Testis (tissue), 3 donors: ENCODE data around the gene MAEA. TPM values are rescaled to one million over a fixed set of nuclear protein-coding genes. Genes with fewer than 3 reads are reported as not detected.

Source experiments
- DNase-seq: peaks from one replicate; pipeline ENCODE4 v3.0.0-alpha.2; 2019
- H3K27ac ChIP-seq, 2 donors: fragments of 200-600 bp; sonication (generic); one replicate each; pipeline ENCODE4 v1.5.1; 2019
- H3K27me3 ChIP-seq: fragments of 200-600 bp; sonication (generic); one replicate; pipeline ENCODE4 v1.5.1; 2019
- H3K36me3 ChIP-seq: fragments of 200-600 bp; sonication (generic); one replicate; pipeline ENCODE4 v1.5.1; 2017; ENCODE audit warnings: low read depth; ENCODE audit errors: missing control alignments
- H3K4me1 ChIP-seq: fragments of 200-600 bp; sonication (generic); one replicate; pipeline ENCODE4 v1.5.1; 2019
- H3K4me3 ChIP-seq, 2 donors: fragments of 200-600 bp; sonication (generic); one replicate each; pipeline ENCODE4 v1.5.1; 2017 to 2019
- H3K9me3 ChIP-seq: fragments of 200-600 bp; sonication (generic); one replicate; pipeline ENCODE4 v1.5.1; 2017
- POLR2A ChIP-seq: fragments of 450-650 bp; IDR thresholded peaks from one replicate; pipeline ENCODE4 v1.6.1; 2017; ENCODE audit warnings: antibody characterized with exemption, mild to moderate bottlenecking, moderate library complexity
- WGBS, 2 donors: methylation state at CpG; one replicate each; pipeline ENCODE4 v1.1.5; 2018; 5-methylcytosine and 5-hydroxymethylcytosine counted together
- intact Hi-C: fragments of 100-400 bp; cut with DNase I; formaldehyde crosslinking; loops from one replicate; pipeline ENCODE4 v1.15.1; 2023; ENCODE audit warnings: low total_unique reads
- polyA plus RNA-seq: library from polyadenylated mRNA; stranded (reverse); fragments of 350-450 nt; fragmentation: Illumina TruSeq; extraction: RNeasy Lipid Tissue Mini Kit (QIAGEN cat#74804); gene quantifications from one replicate; pipeline ENCODE4 v1.2.3, GENCODE V29; 2014; ENCODE audit warnings: low read depth, low replicate concordance; ENCODE audit not compliant: insufficient read depth
- total RNA-seq, 2 donors: library from RNA; depleted of rRNA; stranded (reverse); fragments of >200 nt; gene quantifications; one replicate each; pipeline ENCODE4 v1.2.3, GENCODE V29; 2016
- TF ChIP-seq, protein P1 (sequence below), 3 experiments: fragments of 450-650 bp in 2 of 3; fragments of 200-600 bp in 1 of 3; sonication (generic) in 1 of 3; IDR thresholded peaks; one replicate each; pipeline ENCODE4 v1.5.1; 2016 to 2019; ENCODE audit warnings: antibody characterized with exemption in 3 of 3, mild to moderate bottlenecking in 2 of 3, moderate library complexity in 1 of 3

MAEA gene
- total and polyA plus RNA-seq, 3 donors from 2014 or later, result 71.2 to 129 (median 94.2) TPM

DNA sequence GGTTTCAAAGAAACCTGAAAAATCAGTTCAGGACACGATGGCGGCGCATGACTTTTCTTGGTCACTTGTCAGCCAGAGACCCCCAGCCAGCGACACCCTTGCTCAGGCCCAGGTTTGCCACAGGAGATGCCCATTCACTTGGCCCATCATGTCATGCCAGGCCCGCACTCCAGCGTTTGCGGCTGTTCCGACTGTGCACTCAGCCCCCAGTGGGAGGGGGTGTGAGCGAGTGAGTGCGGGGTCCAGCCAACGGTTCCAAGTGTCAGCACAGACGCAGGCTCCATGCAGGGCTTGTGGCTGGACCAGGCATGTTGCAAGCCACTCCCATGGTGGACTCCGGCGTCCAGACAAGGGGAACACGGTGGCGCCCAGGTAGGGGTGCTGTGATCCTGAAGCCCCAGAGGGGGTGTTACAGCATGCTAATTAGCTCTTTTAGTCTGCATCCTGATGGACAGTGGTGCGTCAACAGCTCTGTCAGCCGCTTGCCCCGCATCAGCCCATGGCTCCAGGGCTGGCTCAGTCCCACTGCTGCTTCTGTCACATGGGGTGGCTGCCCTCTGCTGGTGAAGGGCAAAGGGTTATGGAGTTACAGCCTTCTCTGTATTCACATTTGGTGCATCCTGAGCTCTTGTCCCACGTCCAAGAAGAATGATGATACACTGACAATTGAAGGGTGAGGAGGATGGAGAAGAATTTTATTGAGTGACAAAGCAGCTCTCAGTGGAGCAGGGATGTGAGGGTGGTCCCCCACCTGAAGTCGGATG, 3.7 kb upstream of the MAEA start:
- Histone ChIP-seq H3K4me3 (no peak overlapping the region), H3K36me3 (no peaks in the 10 kb centered on the region), H3K27me3 (no peaks in the 10 kb centered on the region), H3K4me1 (peaks cover 6% of the 10 kb centered on the region), H3K27ac (no peak overlapping the region), H3K9me3 (no peaks in the 10 kb centered on the region)
- no peak for DNase-seq
- intact Hi-C loops, result no loop called here
- TF ChIP-seq, protein P1, sequence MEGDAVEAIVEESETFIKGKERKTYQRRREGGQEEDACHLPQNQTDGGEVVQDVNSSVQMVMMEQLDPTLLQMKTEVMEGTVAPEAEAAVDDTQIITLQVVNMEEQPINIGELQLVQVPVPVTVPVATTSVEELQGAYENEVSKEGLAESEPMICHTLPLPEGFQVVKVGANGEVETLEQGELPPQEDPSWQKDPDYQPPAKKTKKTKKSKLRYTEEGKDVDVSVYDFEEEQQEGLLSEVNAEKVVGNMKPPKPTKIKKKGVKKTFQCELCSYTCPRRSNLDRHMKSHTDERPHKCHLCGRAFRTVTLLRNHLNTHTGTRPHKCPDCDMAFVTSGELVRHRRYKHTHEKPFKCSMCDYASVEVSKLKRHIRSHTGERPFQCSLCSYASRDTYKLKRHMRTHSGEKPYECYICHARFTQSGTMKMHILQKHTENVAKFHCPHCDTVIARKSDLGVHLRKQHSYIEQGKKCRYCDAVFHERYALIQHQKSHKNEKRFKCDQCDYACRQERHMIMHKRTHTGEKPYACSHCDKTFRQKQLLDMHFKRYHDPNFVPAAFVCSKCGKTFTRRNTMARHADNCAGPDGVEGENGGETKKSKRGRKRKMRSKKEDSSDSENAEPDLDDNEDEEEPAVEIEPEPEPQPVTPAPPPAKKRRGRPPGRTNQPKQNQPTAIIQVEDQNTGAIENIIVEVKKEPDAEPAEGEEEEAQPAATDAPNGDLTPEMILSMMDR (IDR thresholded peaks at IDR 0.05), result no peak
- TF ChIP-seq POLR2A, result no peak
- WGBS, 2 donors, result 91 to 95% methylated on average over 14 to 21 of the region's 21 CpGs

DNA sequence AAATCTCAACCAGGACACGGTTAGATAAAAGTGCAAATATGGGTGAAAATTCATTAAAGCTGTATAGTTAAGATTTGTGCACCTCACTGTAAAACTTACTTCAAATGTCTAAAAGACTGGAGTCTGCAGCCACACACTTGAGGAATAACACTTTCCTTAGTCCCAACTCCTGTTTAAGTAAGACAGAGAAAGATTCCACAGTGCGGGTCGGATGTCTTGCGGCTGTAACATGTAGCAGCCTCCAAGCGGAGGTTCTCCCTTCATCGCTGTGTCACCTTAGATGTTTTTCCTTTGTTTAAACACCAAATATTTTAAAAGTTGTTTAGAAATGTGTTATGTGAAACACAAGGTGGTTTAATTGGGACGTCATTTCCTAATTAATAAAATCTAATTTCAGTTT, 905 bp upstream of the MAEA start:
- DNase-seq, result no peak
- TF ChIP-seq POLR2A, result no peak
- TF ChIP-seq, protein P1 (IDR thresholded peaks at IDR 0.05), result no peak
- intact Hi-C loops, result no loop called here
- Histone ChIP-seq H3K27ac (peak overlapping the region; percentile 36 to 88), H3K4me1 (peaks cover 16% of the 10 kb centered on the region), H3K36me3 (no peaks in the 10 kb centered on the region), H3K27me3 (no peaks in the 10 kb centered on the region), H3K4me3 (peak overlapping the region; percentile 89 to 99), H3K9me3 (no peaks in the 10 kb centered on the region)
- WGBS, 2 donors, result 27 to 34% methylated on average over 7 of the region's 7 CpGs

DNA sequence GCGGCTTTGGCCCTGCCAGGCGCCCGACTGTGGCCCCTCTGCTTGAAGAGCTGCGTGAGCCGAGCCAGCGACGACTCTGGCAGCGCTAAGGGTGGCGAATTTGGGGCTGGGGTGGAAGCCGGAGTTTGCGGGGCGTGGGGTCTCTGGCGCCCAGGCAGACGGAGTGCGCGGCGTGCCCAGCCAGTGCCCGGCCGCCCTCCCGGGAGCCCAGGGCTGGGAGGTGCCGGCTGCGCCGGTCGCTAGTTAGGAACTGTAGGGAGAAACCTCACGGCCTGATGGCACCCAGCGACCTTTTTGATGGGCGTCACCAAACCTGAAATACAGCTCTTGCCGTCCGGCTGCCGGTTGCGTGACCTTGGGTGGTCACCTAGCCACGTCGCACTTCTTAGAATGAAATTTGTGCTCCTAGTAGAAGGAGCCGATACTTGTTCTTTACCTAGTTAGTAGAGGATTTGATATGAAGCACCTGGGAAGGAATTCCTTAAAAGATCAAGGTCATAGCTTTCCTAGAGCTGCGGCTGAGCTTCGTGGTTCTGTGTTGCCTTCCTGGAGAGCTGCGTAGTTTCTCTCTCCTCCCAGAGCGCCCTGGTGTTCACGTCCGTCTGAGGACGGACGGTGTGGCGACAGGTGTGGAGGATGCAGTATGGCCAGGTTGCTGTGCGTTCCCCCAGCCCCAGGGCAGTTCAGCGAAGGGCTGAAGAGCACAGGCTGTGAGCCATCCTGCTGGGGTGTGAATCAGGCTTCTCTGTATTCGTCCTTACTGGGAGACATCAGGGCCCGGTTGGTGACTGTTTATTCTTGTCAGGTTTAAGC, 680 bp downstream of the MAEA start:
- Histone ChIP-seq H3K9me3 (no peaks in the 10 kb centered on the region), H3K27me3 (no peaks in the 10 kb centered on the region), H3K36me3 (no peaks in the 10 kb centered on the region), H3K4me1 (peaks cover 29% of the 10 kb centered on the region), H3K27ac (peak overlapping the region; percentile 80 to 88), H3K4me3 (peak overlapping the region; percentile 89 to 99)
- 0 to 1% methylated on average over 22 to 42 of the region's 47 CpGs for WGBS, 2 donors
- TF ChIP-seq, protein P1 (IDR thresholded peaks at IDR 0.05), result no peak
- no peak for TF ChIP-seq POLR2A
- peak; percentile 38 for DNase-seq
- intact Hi-C loops, result no loop called here

DNA sequence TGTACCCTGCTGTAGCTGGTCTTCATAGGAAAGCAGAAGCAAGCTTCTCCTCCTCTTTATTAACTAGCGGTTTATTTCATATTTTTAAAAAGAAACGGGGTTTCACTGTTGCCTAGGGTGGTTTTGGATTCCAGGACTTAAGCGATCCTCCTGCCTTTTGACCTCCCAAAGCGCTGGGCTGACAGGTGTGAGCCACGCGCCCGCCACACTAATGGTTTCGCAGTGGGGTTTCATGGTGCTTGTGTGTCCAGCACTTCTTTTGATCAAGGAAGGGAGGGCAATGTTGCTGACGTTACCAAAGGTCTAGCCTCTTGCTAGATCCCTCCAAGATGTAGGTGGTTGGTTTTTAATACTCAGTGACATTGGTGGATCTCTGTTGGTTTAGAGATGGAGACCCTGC, 1.4 kb downstream of the MAEA start:
- TF ChIP-seq, protein P1 (IDR thresholded peaks at IDR 0.05), result no peak
- TF ChIP-seq POLR2A, result no peak
- peak overlapping the region in 1 of 2 donors; percentile 89 for H3K4me3 ChIP-seq
- DNase-seq, result no peak
- no peak overlapping the region for H3K27ac ChIP-seq
- no peaks in the 10 kb centered on the region for H3K27me3 ChIP-seq
- H3K9me3 ChIP-seq, result no peaks in the 10 kb centered on the region
- H3K4me1 ChIP-seq, result peaks cover 29% of the 10 kb centered on the region
- WGBS, 2 donors, result 39 to 44% methylated on average over 9 of the region's 9 CpGs
- intact Hi-C loops, result no loop called here
- no peaks in the 10 kb centered on the region for H3K36me3 ChIP-seq
